Skeletal muscle satellite cell (primary cell): ENCODE results near the gene DNM1.
"Not testable (repeated sequence)": the region's sequence is repeated elsewhere in the genome, so short reads cannot be mapped to it uniquely, and the experiment has no call there.

Experiments used
- H3K27me3 ChIP-seq: 2 replicates; pipeline ENCODE4 v1.7.0; 2013; ENCODE audit warnings: low read length; ENCODE audit not compliant: control insufficient read depth, insufficient read depth
- H3K36me3 ChIP-seq: 2 replicates; pipeline ENCODE4 v1.7.0; 2013; ENCODE audit warnings: mild to moderate bottlenecking, control low read depth, low read length; ENCODE audit not compliant: insufficient read depth
- H3K4me1 ChIP-seq: 2 replicates; pipeline ENCODE4 v1.7.0; 2013; ENCODE audit warnings: low read length; ENCODE audit not compliant: control insufficient read depth, insufficient read depth
- H3K4me2 ChIP-seq: 2 replicates; pipeline ENCODE4 v1.7.0; 2013; ENCODE audit warnings: mild to moderate bottlenecking, low read length
- H3K4me3 ChIP-seq: 2 replicates; pipeline ENCODE4 v1.7.0; 2013; ENCODE audit warnings: low read length
- H3K9ac ChIP-seq: 2 replicates; pipeline ENCODE4 v1.7.0; 2013; ENCODE audit warnings: mild to moderate bottlenecking, low read depth, low read length, moderate library complexity
- H3K9me3 ChIP-seq: replicated peaks from 2 replicates; pipeline ENCODE4 v1.7.0; 2013; ENCODE audit warnings: mild to moderate bottlenecking, control low read depth, low read length

The DNM1 gene

DNA sequence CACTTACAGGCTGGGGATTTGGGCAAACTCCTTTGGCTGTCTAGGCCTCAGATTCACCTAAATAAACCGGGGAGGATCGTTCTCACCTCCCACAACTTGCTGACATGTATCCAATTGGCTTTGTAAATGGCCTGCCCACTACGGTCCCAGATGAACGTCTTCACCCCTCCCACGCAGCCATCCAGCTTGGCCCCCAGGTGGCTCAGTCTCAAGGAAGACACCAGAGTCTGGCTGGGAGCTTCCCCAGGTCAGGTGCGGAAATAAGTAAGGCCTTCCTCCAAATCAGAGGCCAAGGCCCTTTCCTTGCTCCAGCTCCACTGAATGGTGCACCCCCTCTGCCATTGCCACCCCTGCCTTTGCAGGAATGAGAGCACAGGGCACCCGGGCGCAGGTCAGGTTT is 23.2 kb upstream of the DNM1 start:
- H3K36me3 ChIP-seq, result peaks cover 61% of the 10 kb centered on the region
- peaks cover 4% of the 10 kb centered on the region for H3K4me1 ChIP-seq
- H3K27me3 ChIP-seq, result no peaks in the 10 kb centered on the region
- no peak overlapping the region for H3K4me2 ChIP-seq
- H3K9me3 ChIP-seq, result no peaks in the 10 kb centered on the region
- H3K9ac ChIP-seq, result no peak overlapping the region
- no peak overlapping the region for H3K4me3 ChIP-seq

DNA sequence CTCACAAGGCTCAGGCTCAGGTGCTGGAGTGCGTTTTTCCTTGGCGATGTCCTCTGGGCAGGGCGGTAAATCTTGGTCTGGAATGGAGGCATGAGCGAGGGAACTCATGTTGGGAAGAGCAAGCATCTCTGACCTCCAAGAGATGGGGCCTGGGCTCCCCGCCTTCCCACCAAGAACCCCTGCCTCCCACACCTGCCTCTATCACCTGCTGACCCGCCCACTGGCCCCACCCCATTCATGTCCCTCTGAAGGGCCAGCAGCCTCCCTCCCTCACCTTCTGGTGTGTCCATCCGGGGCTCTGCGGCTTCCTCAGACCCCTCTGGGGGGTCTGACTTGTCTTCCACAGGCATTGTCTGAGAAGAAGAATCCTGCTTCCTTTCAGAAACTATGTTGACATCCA is 22.7 kb upstream of the DNM1 start:
- no peaks in the 10 kb centered on the region for H3K9me3 ChIP-seq
- peaks cover 61% of the 10 kb centered on the region for H3K36me3 ChIP-seq
- H3K27me3 ChIP-seq, result no peaks in the 10 kb centered on the region
- H3K4me1 ChIP-seq, result peaks cover 2% of the 10 kb centered on the region
- H3K4me3 ChIP-seq, result no peak overlapping the region
- H3K4me2 ChIP-seq, result no peak overlapping the region
- no peak overlapping the region for H3K9ac ChIP-seq

DNA sequence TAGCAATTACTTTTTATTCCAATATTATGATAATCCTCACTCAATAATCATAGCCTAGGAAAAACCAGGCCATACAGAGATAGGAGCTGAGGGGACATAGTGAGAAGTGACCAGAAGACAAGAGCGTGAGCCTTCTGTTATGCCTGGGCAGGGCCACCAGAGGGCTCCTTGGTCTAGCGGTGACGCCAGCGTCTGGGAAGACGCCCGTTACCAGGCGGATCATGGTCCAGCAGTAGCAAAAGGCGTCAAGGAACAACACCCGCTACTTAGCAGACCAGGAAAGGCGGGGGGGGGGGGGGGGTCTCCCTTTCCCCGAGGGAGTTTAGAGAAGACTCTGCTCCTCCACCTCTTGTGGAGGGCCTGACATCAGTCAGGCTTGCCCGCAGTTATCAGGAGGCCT is 21.7 kb upstream of the DNM1 start:
- H3K4me2 ChIP-seq, H3K27me3 ChIP-seq, H3K9ac ChIP-seq, H3K9me3 ChIP-seq, H3K4me1 ChIP-seq, H3K4me3 ChIP-seq: not testable (repeated sequence)
- peaks cover 60% of the 10 kb centered on the region for H3K36me3 ChIP-seq

DNA sequence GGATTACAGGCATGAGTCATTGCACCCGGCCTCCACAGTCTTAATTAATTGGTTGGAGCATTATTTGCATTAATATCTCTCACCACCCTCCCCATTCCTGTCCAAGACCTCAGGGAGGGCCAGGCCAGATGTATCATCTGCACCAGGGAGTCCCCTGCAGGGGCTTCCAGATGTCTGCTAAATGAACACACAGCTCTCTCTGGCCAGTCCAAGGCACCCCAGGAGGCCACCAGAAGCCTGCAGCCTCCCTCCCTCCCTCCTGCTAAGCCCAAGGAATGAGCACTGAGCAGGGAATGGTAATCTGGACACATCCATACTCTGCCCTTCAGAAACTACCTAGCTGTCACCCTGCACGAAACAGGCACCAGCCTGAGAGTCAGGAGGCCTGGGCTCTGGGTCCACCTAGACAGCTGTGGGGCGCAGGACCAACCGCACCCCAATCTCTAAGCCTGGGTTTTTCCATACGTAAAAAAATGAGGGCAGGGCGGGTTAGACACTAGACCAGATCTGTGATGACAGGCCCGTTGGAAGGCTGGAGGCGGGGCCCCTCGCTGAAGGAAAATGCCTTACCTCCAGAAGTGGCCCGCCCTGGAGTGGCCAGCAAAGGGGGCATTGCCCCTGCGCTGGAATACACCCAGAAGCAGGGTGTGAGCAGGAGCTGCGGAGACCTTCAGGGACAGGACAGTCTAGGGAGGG is 20.1 kb upstream of the DNM1 start:
- Histone ChIP-seq H3K36me3 (peaks cover 59% of the 10 kb centered on the region), H3K9ac (no peak overlapping the region)

DNA sequence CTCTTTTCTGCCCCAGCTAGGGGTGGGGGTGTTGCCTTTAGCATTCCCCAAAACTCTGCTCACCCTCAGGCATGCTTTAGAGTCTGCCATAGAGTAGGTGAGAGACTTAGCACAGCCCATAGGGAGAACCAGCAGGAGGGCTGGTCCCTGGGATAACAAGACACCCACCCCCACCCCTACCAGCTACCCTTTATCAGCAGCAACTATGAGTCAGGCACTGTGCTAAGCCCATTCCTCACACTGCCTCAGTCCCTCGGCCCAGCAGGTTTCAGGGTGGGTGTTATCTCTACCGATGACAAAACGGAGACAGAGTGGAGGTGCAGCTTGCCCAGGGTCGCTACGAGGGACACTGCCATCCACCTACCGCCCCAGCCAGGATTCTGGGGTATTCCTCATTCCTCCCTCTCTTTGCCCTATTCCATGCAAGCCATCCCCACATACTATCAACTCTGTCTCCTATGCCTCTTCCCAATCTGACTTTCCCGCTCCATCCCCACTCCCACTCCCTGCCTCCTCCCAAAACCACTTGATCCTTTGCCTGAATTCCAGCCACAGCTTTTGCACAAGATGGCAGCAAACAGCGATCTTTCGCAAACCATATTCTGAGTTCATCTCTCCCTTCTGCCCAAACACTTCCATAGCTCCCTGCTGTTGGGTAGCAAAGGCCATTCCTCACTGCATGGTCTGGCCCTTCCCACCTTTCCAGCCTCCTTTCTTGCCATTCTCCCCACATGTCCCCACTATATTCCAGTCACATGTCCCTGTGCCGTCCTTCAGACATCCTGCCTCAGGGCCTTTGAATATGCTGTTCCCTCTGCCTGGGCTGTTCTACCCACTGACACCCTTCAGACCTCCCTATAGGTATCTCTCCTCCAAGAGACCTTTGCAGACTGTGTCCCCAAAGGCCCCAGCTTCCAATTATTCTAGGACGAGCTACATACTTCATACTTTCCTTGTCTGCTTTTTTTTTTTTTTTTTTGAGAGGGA is 16.9 kb upstream of the DNM1 start:
- Histone ChIP-seq H3K4me2 (no peak overlapping the region), H3K27me3 (no peaks in the 10 kb centered on the region), H3K4me3 (no peak overlapping the region), H3K4me1 (peaks cover 13% of the 10 kb centered on the region), H3K9ac (no peak overlapping the region), H3K9me3 (no peaks in the 10 kb centered on the region), H3K36me3 (peaks cover 49% of the 10 kb centered on the region)

More for the DNA sequence above, 20.1 kb upstream of the DNM1 start:
- H3K4me2 ChIP-seq, result no peak overlapping the region
- H3K4me3 ChIP-seq, result no peak overlapping the region
- peaks cover under 1% of the 10 kb centered on the region for H3K4me1 ChIP-seq
- H3K27me3 ChIP-seq, result no peaks in the 10 kb centered on the region
- H3K9me3 ChIP-seq, result no peaks in the 10 kb centered on the region

DNA sequence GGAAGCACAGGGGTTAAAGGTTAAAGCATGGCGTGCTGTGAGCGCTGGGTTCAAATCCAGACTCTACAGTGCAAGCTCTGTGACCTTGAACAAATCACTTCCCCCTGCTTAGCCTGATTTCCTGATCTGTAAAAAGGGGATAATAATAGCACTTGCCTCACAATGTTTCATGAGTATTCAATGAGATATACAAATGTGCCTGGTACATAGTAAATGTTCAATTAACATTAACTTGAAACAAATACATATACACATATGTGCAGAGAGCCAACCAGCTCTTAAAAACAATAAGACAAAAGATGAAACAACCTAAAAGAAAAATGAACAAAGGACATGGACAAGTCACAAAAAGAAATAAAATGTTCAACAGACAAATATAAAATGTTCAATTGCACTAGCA is 15.8 kb upstream of the DNM1 start:
- H3K36me3 ChIP-seq, result peaks cover 47% of the 10 kb centered on the region
- H3K9ac ChIP-seq, result no peak overlapping the region
- H3K4me3 ChIP-seq, result no peak overlapping the region

DNA sequence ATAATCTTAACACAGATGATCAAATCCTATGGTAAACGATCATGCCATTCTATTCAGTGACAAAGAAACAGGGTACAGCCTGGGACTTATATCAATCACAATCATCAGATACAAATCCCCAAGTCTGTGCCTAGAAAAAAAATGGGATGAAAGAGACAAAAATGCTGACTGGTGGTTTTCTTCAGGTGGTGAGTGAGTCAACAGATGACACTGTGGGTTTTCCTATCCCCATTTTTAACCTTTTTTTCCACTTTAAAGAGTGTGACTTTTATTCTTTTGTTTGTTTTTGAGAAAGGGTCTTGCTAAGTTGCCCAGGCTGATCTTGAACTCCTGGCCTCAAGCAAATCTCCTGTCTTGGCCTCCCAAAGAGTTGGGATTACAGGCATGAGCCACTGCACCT is 15.0 kb upstream of the DNM1 start:
- H3K4me1 ChIP-seq, result peaks cover 20% of the 10 kb centered on the region
- H3K36me3 ChIP-seq, result peaks cover 41% of the 10 kb centered on the region
- peak overlapping the region; percentile 30 for H3K9ac ChIP-seq
- no peak overlapping the region for H3K4me2 ChIP-seq
- no peak overlapping the region for H3K4me3 ChIP-seq
- H3K9me3 ChIP-seq, result no peaks in the 10 kb centered on the region
- no peaks in the 10 kb centered on the region for H3K27me3 ChIP-seq

More for the DNA sequence above, 15.8 kb upstream of the DNM1 start:
- no peak overlapping the region for H3K4me2 ChIP-seq
- H3K4me1 ChIP-seq, result peaks cover 13% of the 10 kb centered on the region
- H3K27me3 ChIP-seq, result no peaks in the 10 kb centered on the region
- no peaks in the 10 kb centered on the region for H3K9me3 ChIP-seq

DNA sequence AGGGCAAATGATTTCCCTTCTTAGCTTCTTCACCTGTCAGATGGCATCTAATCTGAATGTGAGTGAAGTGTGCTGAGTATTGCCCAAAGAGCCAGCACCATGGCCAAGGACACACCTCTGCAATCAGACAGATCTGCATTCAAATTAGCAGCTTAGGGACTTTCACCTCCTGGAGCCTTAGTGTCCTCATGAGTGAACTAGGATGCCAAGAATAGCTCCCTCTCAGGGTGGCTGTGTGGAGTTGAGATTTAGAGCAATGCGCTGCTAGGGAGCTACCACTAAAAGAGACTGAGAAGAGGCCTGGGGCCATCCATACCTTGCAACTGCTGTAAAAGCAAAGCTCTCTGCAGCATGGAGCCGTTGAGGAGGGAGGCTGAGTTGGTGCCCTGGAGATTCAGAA is 13.2 kb upstream of the DNM1 start:
- no peaks in the 10 kb centered on the region for H3K9me3 ChIP-seq
- H3K27me3 ChIP-seq, result no peaks in the 10 kb centered on the region
- peak overlapping the region; percentile 100 for H3K4me2 ChIP-seq
- H3K9ac ChIP-seq, result peak overlapping the region; percentile 99
- peak overlapping the region; percentile 92 for H3K4me3 ChIP-seq
- peaks cover 22% of the 10 kb centered on the region for H3K4me1 ChIP-seq
- peaks cover 38% of the 10 kb centered on the region for H3K36me3 ChIP-seq

DNA sequence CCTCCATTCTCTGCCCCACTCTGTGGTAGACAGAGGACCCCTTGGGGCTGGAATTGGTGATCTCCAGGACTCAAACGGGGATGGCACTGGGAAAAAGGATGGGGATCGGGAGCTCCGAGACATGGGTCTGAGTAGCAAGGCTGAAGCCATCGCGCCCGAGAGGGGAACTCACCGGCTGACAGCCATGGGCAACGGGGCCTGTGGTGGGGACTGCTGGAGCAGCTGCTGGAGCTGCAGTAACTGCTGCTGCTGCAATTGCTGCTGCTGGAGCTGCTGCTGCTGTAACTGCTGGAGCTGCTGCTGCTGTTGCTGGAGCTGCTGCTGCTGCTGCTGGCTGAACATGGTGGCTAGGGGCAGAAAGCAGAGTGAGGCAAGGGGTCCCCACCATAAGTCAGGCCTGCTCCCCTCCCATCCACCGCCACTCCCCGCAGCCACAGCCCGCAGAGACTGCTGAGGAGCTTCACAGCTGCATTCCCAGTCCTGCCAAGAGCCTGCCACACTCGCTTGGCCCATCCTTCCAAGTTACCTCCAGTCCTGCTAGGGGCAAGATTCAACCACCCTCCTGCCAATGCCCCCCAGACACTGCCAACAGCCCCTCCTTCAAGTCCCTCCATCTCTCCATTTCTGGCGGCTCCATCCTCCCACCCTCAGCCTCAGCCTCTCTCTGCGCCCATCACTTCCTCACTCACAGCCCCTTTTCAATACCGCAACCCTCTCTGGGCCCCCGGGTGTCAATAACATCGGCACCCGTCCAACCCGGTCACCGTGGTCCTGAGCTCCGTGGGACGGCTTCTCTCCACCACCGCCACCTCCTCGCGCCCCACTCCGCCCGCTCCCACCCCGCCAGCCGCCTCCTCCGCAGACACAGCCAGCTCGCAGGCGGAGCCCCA is 12.4 kb upstream of the DNM1 start:
- Histone ChIP-seq H3K4me3 (peak overlapping the region; percentile 92), H3K27me3 (no peaks in the 10 kb centered on the region), H3K9ac (peak overlapping the region; percentile 99), H3K4me1 (peaks cover 22% of the 10 kb centered on the region), H3K36me3 (peaks cover 30% of the 10 kb centered on the region), H3K4me2 (peak overlapping the region; percentile 100), H3K9me3 (no peaks in the 10 kb centered on the region)

DNA sequence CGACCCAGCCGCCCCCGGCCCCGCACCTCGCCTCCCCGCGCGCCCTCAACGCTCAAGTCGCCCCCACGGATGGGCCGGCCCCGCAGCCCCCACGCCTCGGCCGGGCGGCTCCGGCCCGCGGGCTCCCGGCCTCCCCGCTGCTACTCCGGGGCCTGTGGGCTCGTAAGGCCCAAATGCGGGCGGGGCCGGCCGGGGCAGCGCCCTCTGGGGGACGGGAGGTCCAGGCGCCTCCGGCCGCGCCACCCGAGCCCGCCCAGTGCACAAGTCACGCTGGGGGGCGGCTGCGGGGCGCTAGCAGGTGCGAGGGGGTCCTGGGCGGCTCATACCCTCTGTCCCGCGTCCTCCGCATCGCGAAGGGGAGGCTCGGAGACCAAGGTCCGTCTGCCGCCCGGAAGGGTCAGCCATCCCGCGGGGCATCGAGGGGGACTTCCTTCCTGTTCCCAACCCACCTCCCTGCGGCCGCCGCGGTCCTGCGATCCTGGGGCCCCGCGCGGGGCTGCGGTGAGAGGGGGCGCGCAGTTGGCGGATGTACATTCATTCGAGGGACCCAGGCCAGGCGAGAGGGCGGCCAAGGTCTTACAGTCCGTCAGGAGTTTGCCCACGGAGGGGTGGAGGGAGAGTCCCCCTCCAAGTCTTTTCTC is 11.7 kb upstream of the DNM1 start, which contains the start of gene CIZ1:
CIZ1 (minus strand) TSS at position 167 of the 641 bp plus-strand sequence. CDS start 715 bp downstream, outside the sequence.
- H3K9me3 ChIP-seq, result no peaks in the 10 kb centered on the region
- H3K4me1 ChIP-seq, result peaks cover 22% of the 10 kb centered on the region
- H3K9ac ChIP-seq, result peak within 1 kb of the TSS; percentile 99
- H3K36me3 ChIP-seq, result peaks cover 23% of the 10 kb centered on the region
- H3K27me3 ChIP-seq, result no peaks in the 10 kb centered on the region
- peak within 1 kb of the TSS; percentile 100 for H3K4me2 ChIP-seq
- peak within 1 kb of the TSS; percentile 92 for H3K4me3 ChIP-seq
